Activated B cell treated with CpG ODN at 0.5 μM for 24 hours (primary cell): Measurements from ENCODE around the gene TMEM131L. TPM values are rescaled to one million over a fixed set of nuclear protein-coding genes. Genes with fewer than 3 reads are reported as not detected.

Source experiments
- ATAC-seq: fragments of 200-7000 bp; cut with Tn5 transposase; one replicate; pipeline ENCODE4 v1.10.0; 2021; ENCODE audit warnings: low read depth, mild to moderate bottlenecking, moderate library complexity
- CTCF ChIA-PET: fragments of 350-600 bp; sonication (Branson Sonifier 250); formaldehyde crosslinking; loops from one replicate; lab custom pipeline; 2021; ENCODE audit warnings: antibody characterized with exemption; lab: Charles Lee
- POLR2A ChIA-PET: fragments of 350-600 bp; sonication (Branson Sonifier 250); formaldehyde crosslinking; loops from one replicate; lab custom pipeline; 2021; ENCODE audit warnings: antibody characterized with exemption; lab: Charles Lee
- DNase-seq: peaks from one replicate; pipeline ENCODE4 v3.0.0; 2022
- H3K27ac Mint-ChIP-seq: one replicate; pipeline ENCODE4 v1.8.0; 2020; ENCODE audit warnings: mixed read lengths
- H3K27me3 Mint-ChIP-seq: one replicate; pipeline ENCODE4 v1.8.0; 2021; ENCODE audit warnings: mixed read lengths
- H3K36me3 Mint-ChIP-seq: one replicate; pipeline ENCODE4 v1.8.0; 2021; ENCODE audit warnings: low read depth, mixed read lengths
- H3K4me1 Mint-ChIP-seq: one replicate; pipeline ENCODE4 v1.8.0; 2021; ENCODE audit warnings: mixed read lengths
- H3K4me3 Mint-ChIP-seq: one replicate; pipeline ENCODE4 v1.8.0; 2020; ENCODE audit warnings: mild to moderate bottlenecking, mixed read lengths
- H3K9me3 Mint-ChIP-seq: one replicate; pipeline ENCODE4 v1.8.0; 2020; ENCODE audit warnings: mixed read lengths
- intact Hi-C: fragments of 100-400 bp; cut with micrococcal nuclease; formaldehyde crosslinking; loops from one replicate; pipeline ENCODE4 v1.15.1; 2024
- total RNA-seq: library from RNA; stranded (reverse); gene quantifications from 2 replicates; pipeline ENCODE4 v1.2.3, GENCODE V29; 2022
- TF ChIP-seq, protein P1 (sequence below): fragments of 200-600 bp; IDR thresholded peaks from one replicate; pipeline ENCODE4 v1.8.0; 2022; ENCODE audit warnings: antibody characterized with exemption, mild to moderate bottlenecking

The TMEM131L gene
- total RNA-seq, 1 donor from 2014 or later: 193 TPM

DNA sequence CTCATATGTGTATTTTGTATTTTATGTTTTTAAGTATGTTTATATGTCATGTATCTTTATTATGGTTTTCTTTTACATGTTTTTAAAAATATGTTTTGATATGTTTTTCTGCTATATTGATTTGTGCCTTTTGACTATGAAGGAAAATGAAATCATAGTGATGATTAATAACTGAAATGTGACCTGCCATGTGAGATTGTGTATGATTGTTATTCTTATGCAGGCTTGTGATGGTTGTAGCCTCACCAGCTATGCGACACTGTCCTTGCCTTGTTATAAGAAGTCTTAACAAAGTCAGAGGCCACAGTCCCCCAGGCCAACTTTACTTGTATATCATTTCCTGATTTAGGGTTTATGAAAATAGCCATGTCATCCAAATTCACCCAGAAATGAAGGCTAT, 83.2 kb downstream of the TMEM131L start:
- no peaks in the 10 kb centered on the region for H3K27me3 Mint-ChIP-seq
- ATAC-seq: no peak
- H3K4me3 Mint-ChIP-seq: no peak overlapping the region
- H3K9me3 Mint-ChIP-seq: no peaks in the 10 kb centered on the region
- H3K36me3 Mint-ChIP-seq: peaks cover 53% of the 10 kb centered on the region
- TF ChIP-seq, protein P1, sequence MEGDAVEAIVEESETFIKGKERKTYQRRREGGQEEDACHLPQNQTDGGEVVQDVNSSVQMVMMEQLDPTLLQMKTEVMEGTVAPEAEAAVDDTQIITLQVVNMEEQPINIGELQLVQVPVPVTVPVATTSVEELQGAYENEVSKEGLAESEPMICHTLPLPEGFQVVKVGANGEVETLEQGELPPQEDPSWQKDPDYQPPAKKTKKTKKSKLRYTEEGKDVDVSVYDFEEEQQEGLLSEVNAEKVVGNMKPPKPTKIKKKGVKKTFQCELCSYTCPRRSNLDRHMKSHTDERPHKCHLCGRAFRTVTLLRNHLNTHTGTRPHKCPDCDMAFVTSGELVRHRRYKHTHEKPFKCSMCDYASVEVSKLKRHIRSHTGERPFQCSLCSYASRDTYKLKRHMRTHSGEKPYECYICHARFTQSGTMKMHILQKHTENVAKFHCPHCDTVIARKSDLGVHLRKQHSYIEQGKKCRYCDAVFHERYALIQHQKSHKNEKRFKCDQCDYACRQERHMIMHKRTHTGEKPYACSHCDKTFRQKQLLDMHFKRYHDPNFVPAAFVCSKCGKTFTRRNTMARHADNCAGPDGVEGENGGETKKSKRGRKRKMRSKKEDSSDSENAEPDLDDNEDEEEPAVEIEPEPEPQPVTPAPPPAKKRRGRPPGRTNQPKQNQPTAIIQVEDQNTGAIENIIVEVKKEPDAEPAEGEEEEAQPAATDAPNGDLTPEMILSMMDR: no peak
- H3K27ac Mint-ChIP-seq: peak overlapping the region; percentile 15
- intact Hi-C loops: loop anchor here (1.0 kb wide), 1 partner anchor 8 kb away; no protein-coding TSS in a partner anchor
- ChIA-PET CTCF (interaction anchor here (1.5 kb wide), 1 partner anchor 117 kb away, joined by 4 read pairs; no protein-coding TSS in a partner anchor), POLR2A (interaction anchor here (1.4 to 2.6 kb wide), 2 partner anchors 9 to 83 kb away, joined by 3 to 8 read pairs; partner anchors contain the start of gene TMEM131L)
- H3K4me1 Mint-ChIP-seq: peaks cover 43% of the 10 kb centered on the region
- no peak for DNase-seq

DNA sequence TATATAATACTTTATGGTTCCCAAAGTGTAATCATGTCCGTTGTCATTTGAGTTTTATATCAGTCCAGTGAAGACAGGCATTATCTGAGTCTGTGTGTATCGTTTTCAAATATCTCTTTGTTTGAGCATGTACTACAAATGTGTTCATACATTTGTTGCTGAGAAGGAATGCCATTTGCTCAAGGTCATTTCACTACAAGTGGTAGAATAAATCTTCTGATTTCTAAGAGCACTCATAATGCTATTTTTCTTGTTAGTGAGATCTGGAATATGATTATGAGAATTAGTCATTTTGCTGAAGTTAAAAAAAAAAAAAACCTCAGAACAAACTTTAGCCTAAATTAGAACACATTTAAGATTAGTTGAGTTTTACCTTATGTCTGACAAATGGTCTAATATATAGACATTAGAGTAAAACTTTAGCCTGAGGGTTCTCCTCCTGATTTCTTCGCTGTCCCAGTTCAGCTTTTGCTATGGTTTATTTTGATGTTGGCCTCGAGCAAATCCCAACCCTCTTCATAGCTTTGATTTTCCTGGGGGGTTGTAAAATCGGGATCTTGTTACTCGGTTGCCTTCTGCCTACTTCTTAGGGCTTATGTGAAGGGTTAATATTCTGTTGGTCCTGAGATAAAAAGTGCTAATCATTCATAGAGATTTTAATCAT, 87.1 kb downstream of the TMEM131L start:
- Mint-ChIP-seq H3K27ac (no peak overlapping the region), H3K9me3 (no peaks in the 10 kb centered on the region), H3K27me3 (no peaks in the 10 kb centered on the region), H3K4me3 (no peak overlapping the region), H3K4me1 (peaks cover 26% of the 10 kb centered on the region), H3K36me3 (peaks cover 71% of the 10 kb centered on the region)
- ChIA-PET CTCF (interaction anchor here (2.0 kb wide), 1 partner anchor 21 kb away, joined by 5 read pairs; no protein-coding TSS in a partner anchor), POLR2A (no interaction called here)
- intact Hi-C loops: no loop called here
- no peak for ATAC-seq
- no peak for DNase-seq
- TF ChIP-seq, protein P1: no peak

DNA sequence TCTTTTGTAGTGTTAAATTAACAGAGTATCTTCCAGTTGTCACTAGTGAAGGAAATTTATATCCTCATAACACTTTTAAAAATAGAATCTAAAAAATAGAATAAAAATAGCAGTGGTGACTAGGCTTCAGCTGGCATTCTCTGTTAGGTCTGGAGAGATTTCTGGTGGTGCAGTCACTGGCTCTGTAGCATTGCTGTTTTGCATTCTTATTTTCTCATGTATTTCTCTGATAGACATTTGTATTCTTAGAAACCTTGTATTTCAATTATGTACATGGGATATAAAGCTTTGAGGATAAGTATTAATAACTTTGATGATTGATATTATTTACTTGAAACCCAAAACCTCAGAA, 87.6 kb downstream of the TMEM131L start:
- no peaks in the 10 kb centered on the region for H3K9me3 Mint-ChIP-seq
- ChIA-PET POLR2A (no interaction called here), CTCF (interaction anchor here (1.6 to 2.0 kb wide), 2 partner anchors 20 to 121 kb away, joined by 3 to 5 read pairs; no protein-coding TSS in a partner anchor)
- TF ChIP-seq, protein P1: no peak
- ATAC-seq (no peak), DNase-seq (no peak)
- intact Hi-C loops: no loop called here
- no peaks in the 10 kb centered on the region for H3K27me3 Mint-ChIP-seq
- H3K27ac Mint-ChIP-seq: no peak overlapping the region
- H3K4me3 Mint-ChIP-seq: no peak overlapping the region
- H3K4me1 Mint-ChIP-seq: peaks cover 21% of the 10 kb centered on the region
- peaks cover 71% of the 10 kb centered on the region for H3K36me3 Mint-ChIP-seq

DNA sequence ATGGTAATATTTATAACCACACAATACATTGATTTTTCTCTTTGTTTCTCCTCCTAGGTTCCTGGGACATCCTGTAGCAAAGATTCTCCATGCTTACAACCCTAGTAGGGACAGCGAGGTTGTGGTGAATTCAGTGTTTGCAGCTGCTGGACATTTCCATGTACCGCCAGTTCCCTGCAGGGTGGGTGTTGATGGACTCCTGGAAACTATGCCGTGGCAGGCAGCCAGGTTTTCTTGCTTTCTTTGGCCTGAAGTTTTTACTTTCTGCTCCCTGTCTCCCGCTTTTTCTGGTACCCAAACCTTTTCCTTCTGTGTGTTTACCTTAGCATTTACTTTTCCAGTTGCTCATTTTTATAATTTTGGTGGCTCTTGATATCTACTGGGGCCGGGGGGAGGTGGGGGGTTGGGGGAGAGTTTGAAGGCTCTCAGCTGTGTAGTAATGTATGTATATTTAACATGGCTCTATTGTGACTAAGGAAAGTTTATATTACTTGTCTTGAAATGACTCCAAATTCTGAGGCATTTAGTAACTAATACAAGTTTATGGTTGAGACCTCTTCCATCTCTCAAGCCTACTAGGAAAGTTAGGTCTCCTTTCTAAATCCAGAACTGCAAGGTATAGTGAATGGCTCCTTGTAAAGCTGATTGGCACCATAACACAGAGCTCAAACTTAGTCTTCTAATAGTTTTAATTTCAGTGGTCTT, 89.7 kb downstream of the TMEM131L start:
- DNase-seq (no peak), ATAC-seq (no peak)
- peaks cover 78% of the 10 kb centered on the region for H3K36me3 Mint-ChIP-seq
- no peak overlapping the region for H3K27ac Mint-ChIP-seq
- H3K4me1 Mint-ChIP-seq: peaks cover 28% of the 10 kb centered on the region
- POLR2A ChIA-PET: interaction anchor here (1.2 kb wide), 1 partner anchor 87 kb away, joined by 4 read pairs; no protein-coding TSS in a partner anchor
- peaks cover 1% of the 10 kb centered on the region for H3K9me3 Mint-ChIP-seq
- no peak overlapping the region for H3K4me3 Mint-ChIP-seq
- TF ChIP-seq, protein P1: no peak
- no peaks in the 10 kb centered on the region for H3K27me3 Mint-ChIP-seq
- CTCF ChIA-PET: interaction anchor here (0.6 to 1.6 kb wide), 2 partner anchors 22 to 123 kb away, joined by 3 read pairs; no protein-coding TSS in a partner anchor
- intact Hi-C loops: no loop called here

DNA sequence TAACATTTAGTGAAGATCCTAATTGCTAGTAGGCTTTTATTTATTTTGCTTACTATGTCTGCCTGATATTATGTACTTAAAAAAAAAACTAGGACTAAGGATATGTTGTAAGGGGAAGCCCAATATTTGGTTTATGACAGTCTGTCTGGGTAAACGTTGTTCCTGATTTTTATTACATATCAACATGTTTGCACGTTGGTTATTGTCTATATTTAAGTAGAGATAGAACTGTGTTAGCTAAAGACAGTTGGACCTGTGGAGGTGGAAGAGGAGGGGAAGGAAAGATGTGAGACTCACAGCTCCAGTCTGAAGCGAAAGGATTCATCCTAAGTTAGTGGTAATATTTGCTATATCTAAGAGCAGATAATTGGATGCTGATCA, 90.3 kb downstream of the TMEM131L start:
- no peaks in the 10 kb centered on the region for H3K27me3 Mint-ChIP-seq
- no peak overlapping the region for H3K4me3 Mint-ChIP-seq
- peaks cover 3% of the 10 kb centered on the region for H3K9me3 Mint-ChIP-seq
- peaks cover 78% of the 10 kb centered on the region for H3K36me3 Mint-ChIP-seq
- intact Hi-C loops: no loop called here
- H3K27ac Mint-ChIP-seq: peak overlapping the region; percentile 26
- no peak for ATAC-seq
- H3K4me1 Mint-ChIP-seq: peaks cover 33% of the 10 kb centered on the region
- DNase-seq: no peak
- ChIA-PET CTCF (interaction anchor here (0.6 kb wide), 1 partner anchor 23 kb away, joined by 3 read pairs; no protein-coding TSS in a partner anchor), POLR2A (no interaction called here)
- TF ChIP-seq, protein P1: no peak
